ENCODE measurements around the gene PPIL4.
"Not testable (repeated sequence)": the region's sequence is repeated elsewhere in the genome, so short reads cannot be mapped to it uniquely, and the experiment has no call there.

PPIL4 gene

DNA sequence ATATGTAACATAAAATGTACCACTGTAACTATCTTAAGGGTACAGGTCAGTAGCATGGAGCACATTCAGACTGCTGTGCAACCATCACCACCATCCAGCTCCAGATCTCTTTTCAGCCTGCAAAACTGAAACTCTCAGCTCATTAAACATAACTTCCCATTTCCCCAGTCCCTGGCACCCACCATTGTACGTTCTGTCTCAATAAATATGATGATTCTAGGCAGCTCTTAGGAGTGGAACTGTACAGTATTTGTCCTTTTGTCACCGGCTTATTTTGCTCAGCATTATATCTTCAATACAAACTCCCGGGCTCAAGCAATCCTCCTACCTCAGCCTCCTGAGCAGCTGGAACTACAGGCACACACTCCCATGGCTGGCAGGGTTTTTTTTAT lies 62.5 kb downstream of the PPIL4 start:
- no peak for DNase-seq (ENCODE audit: low read depth)

DNA sequence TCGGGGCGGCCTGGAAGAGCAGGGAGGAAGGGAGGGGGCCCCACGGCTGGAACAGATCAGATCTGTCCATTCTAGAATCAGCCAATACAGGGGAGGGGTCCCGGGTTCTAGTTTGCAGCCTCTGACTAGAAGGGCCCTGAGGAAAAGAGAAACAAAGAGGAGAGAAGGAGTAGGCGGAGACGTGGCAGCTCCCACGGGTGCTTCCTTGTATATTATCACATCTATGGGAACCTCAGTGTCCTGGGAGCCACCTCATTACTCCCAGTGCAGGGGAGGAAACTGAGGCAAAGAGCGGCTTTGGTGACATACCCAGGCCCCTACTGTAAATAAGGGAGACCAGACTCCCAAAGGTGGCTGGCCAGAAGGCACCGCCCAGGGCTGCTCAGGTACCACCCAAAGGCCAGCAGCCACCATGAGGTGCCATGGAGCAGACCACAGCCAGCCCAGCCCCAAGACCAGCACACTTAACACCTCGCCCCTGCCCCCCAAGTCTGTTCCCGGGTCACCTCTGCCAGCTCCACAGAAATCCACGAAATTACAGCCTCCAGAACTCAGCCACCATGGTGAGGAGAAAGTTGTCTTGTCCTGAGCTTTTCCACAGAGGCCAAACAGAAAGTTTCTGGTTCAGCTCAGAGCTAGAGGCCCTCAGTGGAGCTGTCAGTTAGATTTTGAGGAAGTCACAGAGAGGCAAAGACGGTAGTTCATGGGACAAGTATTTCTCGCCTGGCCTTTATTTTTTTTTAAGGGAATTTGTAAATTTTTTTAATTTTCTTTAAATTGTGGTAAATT lies 63.1 kb downstream of the PPIL4 start:
- no peak for DNase-seq (ENCODE audit: low read depth)

DNA sequence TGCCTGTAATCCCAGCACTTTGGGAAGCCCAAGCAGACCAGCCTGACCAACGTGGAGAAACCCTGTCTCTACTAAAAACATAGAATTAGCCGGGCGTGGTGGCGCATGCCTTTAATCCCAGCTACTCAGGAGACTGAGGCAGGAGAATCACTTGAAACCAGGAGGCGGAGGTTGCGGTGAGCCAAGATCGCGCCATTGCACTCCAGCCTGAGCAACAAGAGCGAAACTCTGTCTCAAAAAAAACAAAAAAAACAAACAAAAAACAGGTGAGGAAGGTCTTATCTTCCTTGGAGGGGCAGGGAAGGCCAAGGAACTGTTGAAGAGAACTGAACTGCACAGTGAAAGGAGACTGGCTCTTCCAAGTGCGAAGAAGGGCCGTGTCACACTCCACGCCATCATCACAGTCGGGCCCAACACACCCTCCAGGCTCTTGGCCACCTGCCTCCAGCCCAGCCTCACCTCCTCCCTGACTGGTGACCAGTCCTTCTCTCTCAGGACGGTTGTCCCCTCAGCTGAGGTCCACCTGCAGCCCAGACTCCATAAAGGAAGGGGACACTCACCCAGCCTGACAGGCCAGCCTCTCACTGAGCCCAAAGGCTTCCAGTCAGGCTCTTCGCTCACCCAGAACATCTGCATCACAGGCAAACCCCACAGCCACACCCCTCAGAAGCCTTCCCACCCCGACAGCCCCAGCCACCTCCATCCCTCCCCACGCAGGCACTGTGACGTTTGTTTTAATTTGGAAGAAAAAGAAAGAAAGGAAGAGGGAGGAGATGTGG lies 65.2 kb downstream of the PPIL4 start:
- no peak for DNase-seq (ENCODE audit: low read depth)

DNA sequence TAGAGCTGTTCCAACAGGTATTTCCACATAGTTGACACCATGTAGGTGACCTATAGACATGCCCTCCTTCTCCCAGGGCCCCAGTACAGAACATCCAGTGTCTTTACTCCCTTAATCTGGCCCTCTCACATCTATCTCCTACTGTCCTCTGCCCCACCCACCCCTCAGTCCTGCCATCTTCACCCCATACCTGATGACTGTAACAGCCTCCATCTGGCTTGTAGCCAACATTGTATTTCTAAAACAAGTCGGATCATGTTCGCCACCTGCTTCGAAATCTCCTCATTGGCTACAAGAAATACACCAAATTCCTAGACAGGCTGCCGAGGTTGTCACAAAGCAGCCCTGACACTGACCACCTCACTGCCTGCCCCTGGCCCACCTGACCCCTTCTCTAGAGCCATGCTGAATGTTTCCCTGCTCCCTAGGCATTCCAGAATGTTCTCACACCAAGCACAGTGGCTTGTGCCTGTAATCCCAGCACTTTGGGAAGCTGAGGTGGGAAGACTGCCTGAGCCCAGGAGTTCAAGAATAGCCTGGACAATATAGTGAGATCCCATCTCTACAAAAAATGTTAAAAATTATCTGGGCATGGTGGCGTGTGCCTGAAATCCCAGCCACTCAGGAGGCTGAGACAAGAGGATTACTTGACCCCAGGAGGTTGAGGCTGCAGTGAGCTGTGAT lies 67.1 kb downstream of the PPIL4 start:
- no peak for DNase-seq (ENCODE audit: low read depth)

DNA sequence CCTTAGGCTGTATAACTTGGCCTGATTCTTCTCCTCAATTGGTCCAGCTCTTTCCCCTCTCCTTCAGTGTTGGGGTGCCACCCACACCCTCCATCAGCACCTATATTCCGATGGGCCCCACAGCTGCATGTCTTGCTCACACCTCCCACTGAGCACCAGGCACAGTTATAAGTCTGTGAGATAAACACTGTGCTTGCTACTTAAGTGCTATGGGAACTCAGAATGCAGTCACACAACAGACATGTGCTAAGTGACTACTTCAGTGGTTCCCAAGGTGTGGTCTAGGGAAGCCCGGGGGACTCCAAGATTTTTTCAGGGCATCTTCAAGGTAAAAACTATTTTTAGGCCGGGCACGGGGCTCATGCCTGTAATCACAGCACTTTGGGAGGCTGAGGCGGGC lies 68.3 kb downstream of the PPIL4 start:
- no peak for DNase-seq (ENCODE audit: low read depth)

DNA sequence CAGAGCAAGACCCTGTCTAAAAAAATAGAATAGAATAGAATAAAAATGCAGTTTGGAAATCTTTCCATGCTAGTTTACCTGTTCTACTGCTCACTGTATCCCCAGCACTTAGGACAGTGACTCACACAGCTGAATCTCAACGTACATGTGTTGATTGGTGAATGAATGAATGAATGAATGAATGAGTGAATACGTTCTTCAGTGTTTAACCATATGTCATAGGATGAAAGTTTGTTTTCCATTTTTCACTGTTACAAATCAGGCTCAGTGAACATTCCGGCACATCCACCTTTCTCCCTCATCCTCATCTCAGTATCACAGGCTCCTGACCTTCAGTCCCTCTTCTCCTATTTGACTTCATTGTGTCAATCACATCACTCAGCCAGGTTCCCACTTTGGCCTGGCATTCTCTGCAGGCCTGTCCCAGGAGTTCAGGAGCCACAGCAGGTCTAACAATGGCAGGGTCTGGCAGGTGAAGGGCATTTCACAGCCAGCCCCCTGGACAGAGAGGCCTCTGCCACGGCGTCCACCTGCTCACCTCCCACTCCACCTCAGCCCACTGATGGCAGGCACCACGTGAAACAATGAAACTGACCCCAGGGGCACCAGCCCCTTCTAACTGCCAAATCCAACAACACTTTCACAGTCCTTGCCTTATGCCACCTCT lies 68.9 kb downstream of the PPIL4 start:
- DNase-seq (ENCODE audit: low read depth): no peak

DNA sequence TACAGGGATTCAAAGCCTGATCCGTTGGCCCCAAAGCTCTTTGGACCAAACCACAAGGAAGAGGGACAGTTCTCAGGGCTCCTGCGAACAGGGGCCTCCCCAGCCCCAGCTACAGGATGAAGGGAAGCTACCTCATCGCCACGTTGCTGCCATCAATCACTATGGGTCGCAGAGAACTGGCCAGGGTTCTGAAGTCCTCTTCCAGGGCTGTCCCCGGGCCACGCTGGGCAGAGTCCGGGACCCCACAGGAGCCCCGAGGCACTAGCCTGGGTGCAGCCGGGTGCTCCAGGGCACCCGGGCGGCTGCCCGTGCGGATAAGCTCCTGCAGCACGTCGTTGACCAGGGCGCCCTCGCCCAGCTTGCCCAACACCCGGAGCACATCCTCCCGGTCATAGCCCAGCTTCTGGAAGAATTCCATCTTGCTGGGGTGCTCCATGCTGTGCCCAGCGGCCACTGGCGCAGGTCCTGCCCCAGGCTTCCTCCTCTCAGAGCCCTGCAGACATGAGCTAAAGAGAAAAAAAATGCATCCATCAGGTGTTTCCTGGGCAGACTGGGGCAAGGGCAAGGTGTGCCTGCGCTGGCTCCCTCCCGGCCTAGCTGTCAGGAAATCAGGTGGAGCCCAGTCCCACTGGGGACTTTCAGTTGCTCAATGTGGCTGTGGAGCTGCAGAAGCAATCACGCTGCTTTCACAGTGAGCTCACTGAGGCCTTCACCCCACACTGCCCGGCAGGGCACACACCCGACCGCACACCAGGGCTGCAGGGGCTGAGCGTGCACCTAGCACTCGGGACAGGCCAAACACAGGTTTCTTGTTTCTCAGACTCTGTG lies 71.5 kb downstream of the PPIL4 start:
- no peak for DNase-seq (ENCODE audit: low read depth)

DNA sequence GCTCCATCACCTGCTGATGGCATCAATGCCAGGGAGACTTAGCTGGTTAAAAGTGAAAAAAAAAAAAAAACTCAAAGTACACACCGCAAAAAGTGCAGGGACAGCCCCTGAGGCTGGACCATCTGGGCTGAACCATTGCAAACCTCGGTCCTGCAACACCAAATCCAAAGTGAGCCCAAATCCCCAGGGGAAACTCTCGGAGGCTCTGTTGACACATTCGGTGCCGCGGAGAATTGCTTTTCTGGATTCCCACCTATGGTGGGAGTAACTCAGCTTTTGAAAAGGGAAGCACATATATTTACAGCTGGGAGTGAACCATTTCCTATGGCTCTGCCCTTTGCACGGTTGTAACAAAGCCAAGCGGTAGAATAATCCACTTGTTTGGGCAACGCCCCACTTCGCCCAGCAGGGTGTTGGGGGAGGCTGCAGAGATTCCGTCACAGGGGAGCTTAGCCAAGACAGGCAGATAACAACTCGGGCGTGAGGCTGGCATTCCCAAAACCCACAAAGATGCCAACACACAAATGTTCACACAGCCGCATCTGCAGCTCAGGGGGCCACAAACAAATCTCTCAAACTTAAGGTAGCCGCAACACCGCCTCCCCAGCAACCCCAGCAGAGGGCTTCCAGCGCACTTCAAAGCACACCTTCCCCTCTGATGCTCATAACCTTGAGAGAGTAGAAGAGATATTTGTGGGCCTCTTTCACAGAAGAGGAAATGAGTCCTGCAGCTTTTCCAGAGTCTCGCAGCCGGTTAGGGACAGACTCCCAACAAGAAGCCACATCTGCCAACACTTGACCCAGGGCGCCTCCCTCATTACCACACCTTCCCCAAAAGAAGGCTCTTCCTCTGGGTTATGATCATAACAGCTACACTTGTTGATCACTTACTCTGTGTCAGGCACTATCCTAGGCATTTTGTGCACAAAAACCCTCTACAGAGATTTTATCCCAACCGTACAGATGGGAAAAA lies 72.5 kb downstream of the PPIL4 start:
- no peak for DNase-seq (ENCODE audit: low read depth)

DNA sequence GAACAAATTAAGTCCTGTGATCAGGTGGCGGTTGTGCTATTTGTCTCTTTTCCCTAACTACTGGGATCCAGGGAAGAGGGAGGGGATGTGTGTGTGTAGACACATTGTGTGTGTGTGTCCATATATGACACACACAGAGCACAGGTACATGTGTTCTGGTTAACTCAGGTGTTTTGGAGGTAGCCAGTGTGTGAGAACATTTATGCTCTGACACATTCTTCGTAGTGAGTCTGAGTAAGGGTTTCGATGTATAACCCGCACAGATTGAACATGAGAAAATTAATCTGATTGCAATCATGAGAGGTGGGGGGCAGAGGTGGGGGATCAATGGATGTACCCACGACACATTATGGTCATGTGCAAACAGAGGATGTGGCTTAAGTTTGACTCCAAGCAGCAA lies 73.6 kb downstream of the PPIL4 start:
- no peak for DNase-seq (ENCODE audit: low read depth)

DNA sequence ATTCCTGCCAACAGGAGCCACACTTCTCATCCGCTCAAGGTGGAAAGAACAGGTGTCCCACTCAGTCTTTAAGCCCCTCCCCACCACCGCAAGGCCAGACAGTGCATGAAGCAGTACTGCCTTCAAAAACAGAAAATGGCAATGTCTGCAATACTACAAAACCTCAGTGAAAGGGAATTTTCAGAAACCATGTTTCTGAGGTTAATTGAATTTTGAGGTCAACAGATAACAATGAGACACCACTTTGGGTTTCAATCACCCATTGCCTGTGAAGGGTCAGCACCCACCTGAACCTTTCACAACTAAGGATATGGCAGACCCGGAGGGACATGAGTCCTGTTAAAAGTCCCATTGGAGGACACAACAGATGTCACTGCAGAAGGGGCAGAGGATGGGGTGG lies 74.0 kb downstream of the PPIL4 start:
- DNase-seq (ENCODE audit: low read depth): no peak

DNA sequence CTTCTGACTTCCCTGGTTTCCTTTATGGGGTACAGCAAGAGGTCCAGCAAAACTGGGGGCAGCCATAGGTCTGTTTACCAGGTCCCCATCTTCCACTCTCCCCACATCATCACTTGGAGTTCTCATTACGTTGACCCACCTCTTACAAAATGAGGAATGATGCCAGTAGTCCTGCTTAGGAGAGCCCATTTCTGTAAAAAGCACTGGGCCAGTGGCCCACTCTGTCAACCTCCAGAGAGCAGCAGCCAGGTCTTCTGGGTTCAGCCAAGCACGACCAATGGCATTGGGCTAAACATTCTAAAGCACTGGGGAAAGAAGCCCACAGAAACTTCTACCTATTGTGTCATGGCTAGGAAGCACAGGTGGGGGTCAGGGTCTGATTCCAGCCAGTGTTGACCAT lies 74.9 kb downstream of the PPIL4 start:
- no peak for DNase-seq (ENCODE audit: low read depth)

DNA sequence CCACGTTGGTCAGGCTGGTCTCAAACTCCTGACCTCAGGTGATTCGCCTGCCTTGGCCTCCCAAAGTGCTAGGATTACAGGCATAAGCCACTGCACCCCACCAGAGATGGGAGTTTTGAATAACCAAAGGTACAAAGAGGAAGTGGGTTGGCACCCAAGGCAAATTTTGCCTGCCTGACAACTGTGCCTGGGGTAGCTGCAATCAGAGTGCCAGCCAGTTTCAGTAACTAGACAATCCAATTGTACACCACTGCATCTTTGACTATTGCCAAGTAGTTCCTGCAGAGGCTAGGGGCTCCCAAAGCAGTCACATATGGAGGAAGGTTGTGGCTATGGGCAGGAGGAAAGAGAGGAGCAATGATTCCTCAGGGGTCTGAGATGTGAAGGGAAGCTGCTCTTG lies 77.7 kb downstream of the PPIL4 start:
- DNase-seq (ENCODE audit: low read depth): no peak

DNA sequence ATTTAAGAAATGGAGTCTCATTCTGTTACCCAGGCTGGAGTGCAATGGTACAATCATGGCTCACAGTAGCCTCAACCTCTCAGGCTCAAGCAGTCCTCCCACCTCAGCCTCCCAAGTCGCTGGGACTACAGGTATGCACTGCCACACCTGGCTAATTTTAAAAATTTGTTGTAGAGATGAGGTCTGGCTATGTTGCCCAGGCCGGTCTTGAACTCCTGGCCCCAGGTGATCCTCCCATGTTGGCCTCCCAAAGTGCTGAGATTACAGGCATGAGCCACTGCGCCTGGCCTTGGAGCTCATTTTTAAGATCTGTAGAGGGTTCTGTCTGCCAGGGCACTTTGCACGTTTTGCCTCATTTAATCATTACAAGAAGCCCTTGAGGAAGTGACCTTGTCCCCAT lies 78.6 kb downstream of the PPIL4 start:
- DNase-seq (ENCODE audit: low read depth): no peak

DNA sequence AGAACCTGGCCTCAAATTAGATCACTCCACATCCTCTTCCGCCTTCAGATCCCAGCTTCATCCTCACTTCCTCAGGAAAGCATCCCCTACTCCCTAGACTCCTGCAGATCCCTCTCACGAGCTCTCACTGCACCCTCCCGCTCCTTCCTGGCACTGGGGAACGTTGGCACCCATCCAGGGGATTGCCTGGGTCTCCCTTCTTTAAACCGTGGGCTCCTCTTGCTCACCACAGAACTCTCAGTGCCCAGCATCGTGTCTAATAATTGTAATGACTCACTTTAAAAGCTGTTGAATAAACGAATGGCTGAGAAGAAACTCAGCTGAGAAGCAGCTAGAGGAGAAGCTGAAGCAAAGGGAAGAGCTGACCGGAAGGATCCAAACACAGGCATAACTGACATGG lies 81.4 kb downstream of the PPIL4 start:
- DNase-seq (ENCODE audit: low read depth): no peak

DNA sequence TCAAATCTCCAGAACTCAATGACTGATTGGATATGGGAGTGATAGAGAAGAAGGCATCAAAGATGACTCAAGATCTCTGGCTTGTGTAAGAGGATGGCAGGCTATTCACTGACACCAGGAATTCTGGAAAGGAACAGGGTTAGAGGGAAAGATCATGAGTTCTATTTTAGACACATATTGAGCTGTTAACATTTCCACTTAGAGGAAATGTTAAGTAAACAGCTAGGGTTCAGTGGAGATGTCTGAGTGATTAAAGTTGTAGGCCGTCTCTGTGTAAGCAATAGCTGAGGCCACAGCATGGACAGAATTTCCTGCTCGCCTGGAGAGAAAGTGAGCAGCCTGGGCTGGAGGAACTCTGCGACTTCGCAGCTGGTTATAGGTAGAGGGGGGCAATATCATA lies 82.1 kb downstream of the PPIL4 start:
- no peak for DNase-seq (ENCODE audit: low read depth)

DNA sequence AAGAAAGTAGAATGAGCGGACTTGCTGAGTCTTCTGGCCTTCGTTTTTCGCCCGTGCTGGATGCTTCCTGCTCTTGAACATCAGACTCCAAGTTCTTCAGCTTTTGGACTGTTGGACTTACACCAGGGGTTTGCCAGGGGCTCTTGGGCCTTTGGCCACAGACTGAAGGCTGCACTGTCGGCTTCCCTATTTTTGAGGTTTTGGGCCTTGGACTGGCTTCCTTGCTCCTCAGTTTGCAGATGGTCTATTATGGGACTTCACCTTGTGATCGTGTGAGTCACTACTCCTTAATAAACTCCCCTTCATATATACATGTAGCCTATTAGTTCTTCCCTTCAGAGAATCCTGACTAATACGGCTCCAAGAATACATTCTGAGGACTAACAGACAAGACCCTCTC lies 83.1 kb downstream of the PPIL4 start:
- DNase-seq (ENCODE audit: low read depth): not testable (repeated sequence)

DNA sequence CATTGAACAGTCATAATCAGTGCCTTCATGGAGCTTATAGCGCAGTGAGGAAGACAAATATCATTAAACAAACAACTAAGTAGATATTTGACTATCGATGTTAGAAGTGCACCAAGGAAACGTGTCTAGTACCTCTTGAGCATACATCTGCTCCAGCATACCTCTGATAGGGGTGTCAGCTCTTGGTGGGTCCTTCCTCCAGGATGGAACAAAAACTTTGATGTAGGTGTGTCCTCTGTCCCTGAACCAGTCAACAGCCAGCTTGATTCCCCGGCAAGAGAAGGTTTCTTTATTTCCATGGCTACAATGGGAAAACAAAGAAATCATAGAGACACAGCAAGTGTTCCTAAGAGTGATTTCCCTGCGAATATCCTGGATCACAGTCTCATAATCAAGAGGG lies 84.2 kb downstream of the PPIL4 start:
- DNase-seq (ENCODE audit: low read depth): no peak

DNA sequence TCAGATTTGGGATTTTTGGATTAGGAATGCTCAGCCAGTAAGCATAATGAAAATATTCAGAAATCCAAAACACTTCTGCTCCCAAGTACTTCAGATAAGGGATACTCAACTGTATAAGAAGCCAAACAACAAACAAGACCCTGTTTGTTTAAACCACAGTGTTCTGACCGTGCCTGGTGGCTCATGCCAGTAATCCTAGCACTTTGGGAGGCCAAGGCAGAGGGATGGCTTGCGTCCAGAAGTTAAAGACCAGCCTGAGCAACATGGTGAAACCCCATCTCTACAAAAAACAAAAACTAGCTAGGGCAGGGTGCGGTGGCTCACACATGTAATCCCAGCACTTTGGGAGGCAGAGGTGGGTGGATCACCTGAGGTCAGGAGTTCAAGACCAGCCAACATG lies 85.6 kb downstream of the PPIL4 start:
- not testable (repeated sequence) for DNase-seq (ENCODE audit: low read depth)

DNA sequence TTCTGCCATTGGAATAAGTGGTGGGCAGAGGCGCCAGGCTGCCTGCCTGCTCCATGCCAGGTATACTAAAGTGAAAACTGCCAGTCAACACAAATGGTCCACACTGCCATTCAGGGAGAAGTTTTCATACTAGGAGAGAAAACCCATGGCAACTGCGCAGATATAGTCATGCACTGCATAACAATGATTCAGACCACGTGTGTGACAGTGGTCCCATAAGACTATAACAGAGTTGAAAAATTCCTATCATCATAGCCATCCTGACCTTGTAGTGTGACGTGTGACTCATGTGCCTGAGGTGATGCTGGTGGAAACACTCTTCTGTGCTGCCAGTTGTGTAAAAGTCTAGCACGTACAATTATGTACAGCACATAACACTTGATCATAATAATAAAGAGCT lies 86.1 kb downstream of the PPIL4 start:
- DNase-seq (ENCODE audit: low read depth): no peak

DNA sequence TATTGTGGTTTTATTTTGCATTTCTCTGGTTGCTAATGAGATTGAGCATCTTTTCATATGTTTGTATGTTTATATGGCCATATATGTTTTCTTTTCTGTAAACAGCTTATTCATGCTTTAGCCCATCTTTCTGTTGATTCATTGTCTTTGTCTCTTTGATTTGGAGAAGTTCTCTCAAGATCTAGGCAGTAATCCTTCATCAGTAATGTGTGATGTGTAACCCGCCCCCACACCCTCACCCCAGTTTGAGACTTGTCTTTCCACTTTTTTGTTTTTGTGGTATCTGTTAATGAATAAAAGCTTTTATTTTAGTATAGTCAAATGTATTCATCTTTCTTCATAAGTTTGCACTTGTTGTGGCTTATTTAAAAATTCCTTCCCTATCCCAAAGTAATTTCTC lies 87.0 kb downstream of the PPIL4 start:
- no peak for DNase-seq (ENCODE audit: low read depth)

All from stimulated activated CD8-positive, alpha-beta memory T cell treated with anti-CD3 and anti-CD28 coated beads, Interleukin-4, amount 100 ng/mL, for 24 hours (primary cell).